G401.6 (cell line): ENCODE measurements around the gene GRHL1.

Experiments used
- FAIRE-seq: peaks from 2 replicates; lab custom pipeline; 2012; peaks lifted over from hg19 to GRCh38; lab: Jason Lieb, UNC

Gene GRHL1

GRCh38 chr2:9972621-9973479, 21.4 kb downstream of the GRHL1 start:
- no peak for FAIRE-seq

GRCh38 chr2:9973690-9974089, 22.2 kb downstream of the GRHL1 start:
- FAIRE-seq = no peak

GRCh38 chr2:9974343-9974742, 22.9 kb downstream of the GRHL1 start:
- FAIRE-seq = no peak

- no peak for FAIRE-seq
These were observed 23.8 kb downstream of the GRHL1 start for GRCh38 chr2:9975328-9975727.

- FAIRE-seq = no peak
These were observed 24.4 kb downstream of the GRHL1 start for GRCh38 chr2:9975805-9976447.

- no peak for FAIRE-seq
These were observed 28.5 kb downstream of the GRHL1 start for GRCh38 chr2:9979977-9980376.

GRCh38 chr2:9980520-9980919, 29.0 kb downstream of the GRHL1 start:
- FAIRE-seq = no peak

- FAIRE-seq = no peak
These were observed 30.2 kb downstream of the GRHL1 start for GRCh38 chr2:9981655-9982054.

- no peak for FAIRE-seq
These were observed 30.8 kb downstream of the GRHL1 start for GRCh38 chr2:9982248-9982647.

- no peak for FAIRE-seq
These were observed 31.4 kb downstream of the GRHL1 start for GRCh38 chr2:9982891-9983290.

- no peak for FAIRE-seq
These were observed 32.1 kb downstream of the GRHL1 start for GRCh38 chr2:9983401-9984216.

GRCh38 chr2:9984217-9984739, 32.8 kb downstream of the GRHL1 start:
- peak; percentile 80 for FAIRE-seq

- no peak for FAIRE-seq
These were observed 33.5 kb downstream of the GRHL1 start for GRCh38 chr2:9984871-9985480.

GRCh38 chr2:9985531-9986328, 34.2 kb downstream of the GRHL1 start:
- no peak for FAIRE-seq

GRCh38 chr2:9988320-9988719, 36.8 kb downstream of the GRHL1 start:
- no peak for FAIRE-seq

- no peak for FAIRE-seq
These were observed 39.2 kb downstream of the GRHL1 start for GRCh38 chr2:9990736-9991135.

- FAIRE-seq = no peak
These were observed 39.7 kb downstream of the GRHL1 start for GRCh38 chr2:9991221-9991620.

- FAIRE-seq = no peak
These were observed 40.4 kb downstream of the GRHL1 start for GRCh38 chr2:9991829-9992273.

GRCh38 chr2:9992427-9993187, 41.1 kb downstream of the GRHL1 start:
- no peak for FAIRE-seq

GRCh38 chr2:9993488-9994165, 42.1 kb downstream of the GRHL1 start:
- no peak for FAIRE-seq
